OCI-LY1 (cell line): ENCODE data around the gene KCNC2.

ENCODE experiments used
- CTCF ChIP-seq: fragments of 200-600 bp; sonication (generic), shearing (Covaris generic); IDR thresholded peaks from 2 replicates; pipeline ENCODE4 v1.5.1; 2017; ENCODE audit warnings: mild to moderate bottlenecking, antibody characterized with exemption, low read length, moderate library complexity, mixed read lengths
- EZH2 ChIP-seq: fragments of 200-600 bp; sonication (generic), shearing (Covaris generic); IDR thresholded peaks from 2 replicates; pipeline ENCODE4 v1.8.0; 2017; ENCODE audit warnings: borderline replicate concordance, mixed run types, mild to moderate bottlenecking, antibody characterized with exemption, low read length, moderate library complexity, mixed read lengths

GRCh38 chr12:75183967-75184366 lies 25.7 kb downstream of the KCNC2 start:
- no peak for TF ChIP-seq CTCF
- TF ChIP-seq EZH2 = no peak
